ENCODE measurements around the gene HSD3B2. TPM values are rescaled to one million over a fixed set of nuclear protein-coding genes. Genes with fewer than 3 reads are reported as not detected.

The HSD3B2 gene
- total and polyA plus RNA-seq, 2 of the 8 experiments (the other 6 are each of a cell fraction or from before 2014, with no cell fraction given): not detected

GRCh38 chr1:119451158-119451557, 36.2 kb downstream of the HSD3B2 start:
- CTCF ChIA-PET (ENCODE audit: partially characterized antibody): interaction anchor here (0.6 to 7.0 kb wide), 11 partner anchors 10 to 442 kb away, joined by 3 to 31 read pairs (median 5); no protein-coding TSS in a partner anchor
- FAIRE-seq: no peak
- no peaks in the 10 kb centered on the region for H3K79me1 ChIP-seq (ENCODE audit: low read depth, low read length)
- peak overlapping the region; percentile 23; the same call in 1 of the 2 replicates for H4K8ac ChIP-seq (ENCODE audit: extremely low read depth, insufficient read depth, low read length)
- no peak overlapping the region for H3K9ac ChIP-seq (replicated peaks in 1 of 4; ENCODE audit: extremely low read depth in 1 of 4, low read depth in 3 of 4, low read length in 3 of 4)
- no peak overlapping the region for H3K4me2 ChIP-seq (ENCODE audit: insufficient read depth in 1 of 2, low read depth in 2 of 2, low read length in 2 of 2)
- no peak overlapping the region for H3K56ac ChIP-seq (replicated peaks; ENCODE audit: insufficient read length, low read depth, low read length)
- no peak overlapping the region for H2BK20ac ChIP-seq (ENCODE audit: low read length)
- TF ChIP-seq SP1 (IDR thresholded peaks at IDR 0.05; ENCODE audit: low read depth, low read length) (no peak), POLR2AphosphoS5 (IDR thresholded peaks at IDR 0.05; ENCODE audit: low read depth, low read length) (no peak), MAFK (IDR thresholded peaks at IDR 0.05; ENCODE audit: low read depth, low read length) (no peak), CEBPB (IDR thresholded peaks at IDR 0.05; ENCODE audit: low read depth, low read length) (no peak), EGR1 (IDR thresholded peaks at IDR 0.05; ENCODE audit: borderline replicate concordance, low read depth, low read length) (no peak), SIRT6 (IDR thresholded peaks at IDR 0.05; ENCODE audit: low read length) (no peak), JUND (IDR thresholded peaks at IDR 0.05; ENCODE audit: low read length) (no peak), KDM5A (IDR thresholded peaks at IDR 0.05; ENCODE audit: low read length) (no peak), USF2 (IDR thresholded peaks at IDR 0.05; ENCODE audit: low read length) (no peak)
- no peaks in the 10 kb centered on the region for H3K79me2 ChIP-seq (ENCODE audit: control insufficient read depth in 1 of 2, insufficient read depth in 2 of 2, low read length in 2 of 2)
- no peak overlapping the region for H3K14ac ChIP-seq (ENCODE audit: insufficient read length)
- H3K23ac ChIP-seq (ENCODE audit: insufficient read length): no peak overlapping the region
- H4K91ac ChIP-seq (replicated peaks; ENCODE audit: insufficient read length, low read length): no peak overlapping the region
- H3K4me3 ChIP-seq (ENCODE audit: extremely low read depth in 1 of 4, insufficient read depth in 2 of 4, low read depth in 3 of 4, low read length in 4 of 4): no peak overlapping the region
- no peaks in the 10 kb centered on the region for H3K36me3 ChIP-seq (ENCODE audit: control insufficient read depth in 2 of 4, insufficient read depth in 4 of 4, low read length in 3 of 4)
- POLR2A ChIA-PET (ENCODE audit: partially characterized antibody): no interaction called here
- H2BK15ac ChIP-seq (ENCODE audit: low read length): no peak overlapping the region
- H3K27me3 ChIP-seq (replicated peaks in 1 of 4; ENCODE audit: control insufficient read depth in 3 of 4, extremely low read depth in 1 of 4, insufficient read depth in 3 of 4, low read length in 3 of 4): no peaks in the 10 kb centered on the region
- no peak overlapping the region for H2AFZ ChIP-seq (ENCODE audit: low read length)
- no peak overlapping the region for H2AK5ac ChIP-seq (ENCODE audit: low read depth, low read length)
- peaks cover 0 to 2% (median 0%) of the 10 kb centered on the region in 4 experiments; a peak in 2 of 7 replicates for H3K4me1 ChIP-seq (replicated peaks in 1 of 4; ENCODE audit: control insufficient read depth in 3 of 4, insufficient read depth in 4 of 4, low read length in 3 of 4)
- no peak overlapping the region for H2BK120ac ChIP-seq (replicated peaks; ENCODE audit: low read depth, low read length)
- 73% methylated on average over 6 of the region's 6 CpGs; no CpG with 5 or more reads in 1 of the 2 experiments for WGBS, 2 experiments (ENCODE audit: extremely low coverage in 1 of 2, insufficient coverage in 1 of 2, insufficient read length in 1 of 2, insufficient replicate concordance in 2 of 2, low coverage in 1 of 2, low lambda C conversion rate in 2 of 2, missing lambda C conversion rate in 1 of 2)
- H3K4ac ChIP-seq (replicated peaks; ENCODE audit: insufficient read length, low read depth, low read length): no peak overlapping the region
- H3K23me2 ChIP-seq (ENCODE audit: low read depth, low read length): 0 out of 2 replicates have a peak, but pooled peaks cover 2% of the 10 kb centered on the region
- H3K27ac ChIP-seq (ENCODE audit: low read depth, low read length): no peak overlapping the region
- no peak overlapping the region for H2BK5ac ChIP-seq (ENCODE audit: low read depth, low read length)
- no peaks in the 10 kb centered on the region for H4K20me1 ChIP-seq (replicated peaks in 1 of 2; ENCODE audit: control insufficient read depth in 1 of 2, insufficient read depth in 2 of 2, low read length in 2 of 2)
- H4K5ac ChIP-seq (ENCODE audit: insufficient read length, low read depth, low read length): no peak overlapping the region
- H2BK12ac ChIP-seq (ENCODE audit: low read depth, low read length): no peak overlapping the region
- no peak overlapping the region for H3K18ac ChIP-seq (ENCODE audit: extremely low read depth, low read length)
- DNase-seq (ENCODE audit: low read depth in 1 of 2, low spot score in 2 of 2): no peak
- no peaks in the 10 kb centered on the region for H3K9me3 ChIP-seq (ENCODE audit: insufficient read depth in 2 of 2, low read depth in 1 of 2, low read length in 1 of 2)

All from H1 (cell line).